ENCODE data around the gene GFAP.

DNA sequence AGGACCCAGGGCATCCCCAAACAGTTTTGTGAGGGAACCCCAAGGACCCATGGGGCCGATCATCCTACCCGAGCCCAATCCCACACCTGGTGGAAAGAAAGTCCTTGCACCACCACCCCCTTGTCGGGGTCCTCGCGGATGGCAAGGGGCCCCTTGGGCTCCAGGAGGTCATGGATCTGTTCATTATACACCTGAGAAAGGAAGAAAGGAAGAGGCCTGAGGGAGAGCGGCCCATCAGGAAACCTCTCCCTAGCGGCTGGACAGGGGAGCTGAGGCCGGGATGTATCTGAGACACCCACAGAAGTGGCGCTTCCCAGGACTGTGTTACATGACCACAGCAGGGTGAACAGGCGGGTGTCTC, 19.4 kb upstream of the GFAP start:
- TF ChIP-seq POLR2AphosphoS5 (IDR thresholded peaks at IDR 0.05) (no peak), POLR2A (IDR thresholded peaks at IDR 0.05) (no peak)
- TF ChIP-seq, protein P1, sequence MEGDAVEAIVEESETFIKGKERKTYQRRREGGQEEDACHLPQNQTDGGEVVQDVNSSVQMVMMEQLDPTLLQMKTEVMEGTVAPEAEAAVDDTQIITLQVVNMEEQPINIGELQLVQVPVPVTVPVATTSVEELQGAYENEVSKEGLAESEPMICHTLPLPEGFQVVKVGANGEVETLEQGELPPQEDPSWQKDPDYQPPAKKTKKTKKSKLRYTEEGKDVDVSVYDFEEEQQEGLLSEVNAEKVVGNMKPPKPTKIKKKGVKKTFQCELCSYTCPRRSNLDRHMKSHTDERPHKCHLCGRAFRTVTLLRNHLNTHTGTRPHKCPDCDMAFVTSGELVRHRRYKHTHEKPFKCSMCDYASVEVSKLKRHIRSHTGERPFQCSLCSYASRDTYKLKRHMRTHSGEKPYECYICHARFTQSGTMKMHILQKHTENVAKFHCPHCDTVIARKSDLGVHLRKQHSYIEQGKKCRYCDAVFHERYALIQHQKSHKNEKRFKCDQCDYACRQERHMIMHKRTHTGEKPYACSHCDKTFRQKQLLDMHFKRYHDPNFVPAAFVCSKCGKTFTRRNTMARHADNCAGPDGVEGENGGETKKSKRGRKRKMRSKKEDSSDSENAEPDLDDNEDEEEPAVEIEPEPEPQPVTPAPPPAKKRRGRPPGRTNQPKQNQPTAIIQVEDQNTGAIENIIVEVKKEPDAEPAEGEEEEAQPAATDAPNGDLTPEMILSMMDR (IDR thresholded peaks at IDR 0.05): no peak
